NCI-H187 treated with DMSO at 0.1 percent for 48 hours (cell line): Measurements from ENCODE around the gene SLAMF1.
"Not testable (repeated sequence)": the region's sequence is repeated elsewhere in the genome, so short reads cannot be mapped to it uniquely, and the experiment has no call there.

Experiments
- DNase-seq: peaks from one replicate; lab custom pipeline; 2025; lab: John Stamatoyannopoulos, UW

The SLAMF1 gene

GRCh38 chr1:160640359-160641123 lies 6.3 kb downstream of the SLAMF1 start:
- no peak for DNase-seq

GRCh38 chr1:160639652-160640051 lies 7.2 kb downstream of the SLAMF1 start:
- DNase-seq, result no peak

- no peak for DNase-seq
Measured at GRCh38 chr1:160638926-160639325, 7.9 kb downstream of the SLAMF1 start.

- DNase-seq, result no peak
Measured at GRCh38 chr1:160638540-160638857, 8.3 kb downstream of the SLAMF1 start.

- no peak for DNase-seq
Measured at GRCh38 chr1:160637821-160638539, 8.9 kb downstream of the SLAMF1 start.

- no peak for DNase-seq
Measured at GRCh38 chr1:160637065-160637464, 9.8 kb downstream of the SLAMF1 start.

- no peak for DNase-seq
Measured at GRCh38 chr1:160636547-160636946, 10.3 kb downstream of the SLAMF1 start.

GRCh38 chr1:160636076-160636475 lies 10.8 kb downstream of the SLAMF1 start:
- DNase-seq, result no peak

GRCh38 chr1:160634543-160635491 lies 12.0 kb downstream of the SLAMF1 start:
- DNase-seq, result no peak

GRCh38 chr1:160633330-160633903 lies 13.4 kb downstream of the SLAMF1 start:
- DNase-seq, result no peak

- no peak for DNase-seq
Measured at GRCh38 chr1:160631983-160632625, 14.7 kb downstream of the SLAMF1 start.

- DNase-seq, result no peak
Measured at GRCh38 chr1:160630523-160631451, 16.1 kb downstream of the SLAMF1 start.

GRCh38 chr1:160629286-160630210 lies 17.3 kb downstream of the SLAMF1 start:
- no peak for DNase-seq

- DNase-seq, result no peak
Measured at GRCh38 chr1:160628799-160629263, 18.0 kb downstream of the SLAMF1 start.

GRCh38 chr1:160627677-160628289 lies 19.1 kb downstream of the SLAMF1 start:
- DNase-seq, result not testable (repeated sequence)

GRCh38 chr1:160626509-160627342 lies 20.1 kb downstream of the SLAMF1 start:
- no peak for DNase-seq

GRCh38 chr1:160625725-160626498 lies 20.9 kb downstream of the SLAMF1 start:
- DNase-seq, result no peak
